CD4-positive, alpha-beta T cell treated with Interleukin-4 for 1 hour (primary cell): Measurements from ENCODE around the gene WDR5.
A peak's percentile ranks its signal among the peaks of the same experiment; 100 is the strongest.

ENCODE experiments used
- DNase-seq, 2 donors: peaks; one replicate each; pipeline ENCODE4 v3.0.0-alpha.2; 2020 to 2022

The WDR5 gene

DNA sequence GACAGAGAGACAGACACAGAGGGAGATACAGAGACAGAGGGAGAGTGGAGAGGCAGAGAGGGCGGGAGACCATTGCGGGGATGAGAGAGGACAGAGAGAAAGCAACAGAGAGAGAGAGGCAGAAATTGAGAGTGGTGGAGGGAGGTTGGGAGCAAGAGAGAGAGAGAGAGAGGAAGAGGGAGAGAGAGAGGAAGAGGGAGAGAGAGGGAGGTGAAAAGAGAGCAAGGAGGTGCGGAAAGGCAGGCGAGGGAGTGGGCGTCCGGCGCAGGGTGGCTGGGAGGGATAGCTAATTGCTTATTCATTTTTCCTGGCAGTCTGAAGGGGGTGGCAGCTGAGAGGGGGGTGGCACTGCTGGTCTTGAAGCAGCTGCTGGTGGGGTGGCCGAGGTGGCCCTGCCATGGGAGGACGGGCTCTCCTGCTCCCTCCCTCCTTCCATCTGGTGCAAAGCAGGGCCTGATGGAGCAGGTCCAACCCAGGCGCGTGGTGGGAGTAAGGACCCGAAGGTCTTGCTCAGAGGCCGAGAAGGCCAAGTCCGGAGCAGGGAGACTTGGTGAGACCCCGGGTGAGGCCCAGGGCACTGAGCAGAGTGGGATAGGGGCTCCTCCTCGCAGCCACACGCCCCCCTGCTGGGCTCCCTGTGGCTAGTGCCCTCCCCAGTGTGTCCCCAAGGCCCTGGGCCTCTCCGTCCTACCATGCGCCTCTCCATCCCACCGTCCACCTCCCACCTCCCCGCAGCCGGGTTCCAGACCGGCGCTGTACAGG lies 53.8 kb downstream of the WDR5 start:
- DNase-seq: no peak

DNA sequence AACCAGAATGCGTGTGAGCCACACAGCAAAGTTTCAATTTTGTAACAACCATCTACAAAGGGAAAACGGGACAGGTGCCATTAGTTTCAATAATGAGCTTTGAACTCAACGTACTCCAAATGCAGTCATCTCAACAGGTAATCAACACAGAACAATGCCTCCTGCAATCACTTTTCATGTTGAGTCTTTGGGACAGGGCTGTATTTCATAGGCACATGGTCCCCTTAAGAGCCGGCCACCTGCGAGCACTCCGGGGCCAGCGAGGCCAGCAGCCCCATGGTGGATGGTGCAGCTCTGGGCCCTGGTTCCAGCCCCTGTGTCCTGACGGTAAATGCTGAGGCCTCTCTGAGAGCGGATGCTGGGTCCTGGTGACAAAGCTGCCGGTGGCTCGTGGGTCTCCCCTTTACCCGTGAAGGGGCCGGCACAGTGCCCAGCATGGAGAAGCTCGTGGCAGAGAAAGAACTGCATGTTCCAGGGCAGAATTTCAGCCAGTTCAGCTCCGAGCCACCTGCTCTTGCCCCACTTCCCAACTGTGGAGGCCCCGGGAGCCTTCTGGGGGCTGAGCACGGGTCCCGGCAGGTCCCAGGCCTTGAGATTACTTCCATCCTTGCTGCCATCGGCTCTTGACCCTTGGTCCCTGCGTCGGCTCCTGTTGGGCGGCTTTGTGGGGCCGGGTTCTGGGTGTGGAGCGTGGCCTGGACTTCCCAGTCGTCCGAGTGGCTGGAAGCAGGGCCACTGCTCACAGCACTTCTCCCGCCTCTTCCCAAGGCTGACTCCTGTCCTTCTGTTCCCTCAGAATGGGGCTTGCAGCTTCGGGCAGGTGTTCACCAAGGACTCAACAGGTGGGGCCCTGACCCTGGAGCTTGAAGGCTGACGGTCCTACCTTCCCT lies 54.6 kb downstream of the WDR5 start:
- no peak for DNase-seq

DNA sequence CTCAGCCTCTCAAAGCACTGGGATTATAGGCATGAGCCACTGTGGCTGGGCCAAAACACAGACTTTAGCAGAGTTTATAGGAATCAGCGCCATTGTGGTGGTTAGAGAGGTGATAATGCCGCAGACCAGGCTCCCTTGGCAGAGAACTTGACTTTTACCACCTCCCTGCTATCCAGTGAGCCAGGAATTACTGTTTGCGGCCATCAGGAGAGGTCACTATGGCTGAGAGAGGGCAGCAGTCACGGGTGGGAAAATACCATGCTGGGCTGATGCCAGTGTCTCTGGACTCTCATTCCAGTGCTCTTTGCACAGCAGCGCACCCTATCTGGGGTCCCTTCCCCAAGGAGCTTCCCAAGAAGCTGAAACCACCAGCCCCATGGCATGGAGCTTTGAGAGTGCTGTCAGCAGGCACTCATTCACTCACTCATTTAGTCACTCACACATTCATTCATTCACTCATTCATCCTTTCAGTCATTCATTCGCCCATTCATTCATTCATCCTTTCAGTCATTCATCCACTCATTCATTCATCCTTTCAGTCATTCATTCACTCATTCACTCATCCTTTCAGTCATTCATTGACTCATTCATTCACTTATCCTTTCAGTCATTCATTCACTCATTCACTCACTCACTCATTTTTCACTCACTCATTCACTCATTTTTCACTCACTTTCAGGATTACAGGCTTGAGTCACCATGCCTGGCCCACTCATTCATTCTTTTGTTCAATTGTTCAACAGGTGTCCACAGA lies 55.8 kb downstream of the WDR5 start:
- DNase-seq: no peak

DNA sequence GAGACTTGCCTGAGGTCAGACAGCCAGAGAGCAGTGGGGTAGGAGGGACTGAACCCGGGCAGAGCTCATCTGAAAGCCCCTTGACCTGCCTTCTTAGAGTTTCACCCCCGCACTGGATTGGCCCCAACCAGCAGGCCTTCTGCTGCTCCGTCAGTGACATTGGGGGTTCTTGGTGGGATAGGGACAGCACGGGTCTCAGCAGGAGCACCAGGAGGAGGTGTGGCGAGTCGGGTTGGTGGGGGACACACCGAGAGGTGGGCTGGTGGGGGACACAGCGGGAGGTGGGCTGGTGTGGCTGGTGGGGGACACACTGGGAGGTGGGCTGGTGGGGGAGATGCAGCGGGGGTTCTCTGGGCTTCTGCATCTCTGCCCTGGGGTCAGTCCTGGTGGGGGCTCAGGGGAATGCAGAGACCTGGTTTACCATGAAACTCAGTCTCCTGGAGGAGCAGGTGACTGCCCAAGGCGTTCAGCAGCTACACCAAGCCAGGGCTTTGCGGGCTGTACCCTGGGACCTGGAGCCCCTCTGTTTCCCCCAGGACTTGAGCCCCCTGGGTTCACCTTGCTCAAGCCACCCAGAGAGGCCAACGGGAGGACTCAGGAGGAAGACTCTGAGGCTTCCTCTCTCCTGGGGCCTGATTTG lies 56.5 kb downstream of the WDR5 start:
- DNase-seq: no peak

DNA sequence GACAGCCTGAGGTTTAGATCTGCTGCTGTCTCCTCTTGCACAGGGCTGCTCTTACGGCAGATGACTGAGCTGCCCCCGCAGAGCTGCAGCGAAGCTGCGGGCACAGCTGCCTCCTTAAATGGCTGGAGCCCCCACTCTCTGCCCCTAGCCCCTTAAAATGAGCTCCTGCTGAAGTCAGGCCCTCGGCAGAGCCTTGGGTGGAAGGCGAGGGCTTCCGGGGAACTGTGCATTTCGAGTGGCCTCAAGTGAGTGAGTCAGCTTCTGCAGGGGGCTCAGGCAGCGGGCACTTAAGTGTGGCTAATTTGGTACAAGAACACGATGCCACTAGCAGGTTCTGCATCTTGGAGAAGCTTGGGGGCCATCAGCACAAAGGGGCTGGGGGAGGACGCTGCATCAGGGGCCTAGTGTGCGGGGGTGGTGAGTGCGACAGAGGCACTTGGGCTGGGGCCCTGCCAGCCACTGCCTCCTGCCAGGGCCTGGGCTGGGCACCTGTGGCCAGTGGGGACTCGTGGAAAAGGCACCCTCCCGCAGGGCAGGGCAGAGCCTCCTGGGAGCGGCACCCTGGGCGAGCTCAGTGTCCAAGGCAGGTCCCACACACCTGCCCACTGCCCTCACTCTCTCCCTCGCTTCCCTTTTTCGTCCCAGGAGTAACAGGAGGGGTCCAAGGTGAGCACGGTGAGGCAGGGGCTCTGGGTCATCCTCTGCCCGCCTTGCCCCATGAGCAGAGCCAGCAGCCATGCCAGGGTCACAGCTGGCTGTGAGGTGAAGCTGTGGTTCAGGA lies 57.3 kb downstream of the WDR5 start:
- DNase-seq: no peak

DNA sequence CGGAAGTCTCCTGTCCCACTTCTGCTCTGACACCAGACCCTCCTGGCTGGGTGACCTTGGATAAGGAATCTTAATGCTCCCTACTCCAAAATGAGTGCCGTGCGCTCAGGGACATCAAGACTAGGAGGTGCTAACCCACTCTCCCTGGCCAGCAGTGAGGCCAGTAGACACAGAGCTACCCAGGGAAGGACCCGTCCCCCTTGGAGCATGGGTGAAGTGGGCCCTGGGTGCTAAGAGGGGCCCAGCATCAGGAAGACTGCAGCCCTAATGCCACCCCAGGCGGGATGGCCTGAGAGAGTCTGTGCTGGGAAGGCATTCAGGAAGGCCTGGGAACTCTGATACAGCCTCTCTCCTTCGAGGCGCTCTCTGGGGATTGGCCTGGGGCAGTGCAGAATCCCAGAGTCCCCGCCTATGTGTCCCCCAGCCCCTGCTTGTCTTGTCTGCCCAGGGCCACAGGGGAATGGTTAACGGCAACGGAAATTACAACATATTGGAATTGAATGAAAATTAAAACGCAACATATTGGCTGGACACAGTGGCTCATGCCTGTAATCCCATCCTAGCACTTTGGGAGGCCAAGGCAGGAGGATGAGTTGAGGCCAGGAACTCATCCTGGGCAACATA lies 58.1 kb downstream of the WDR5 start:
- DNase-seq: no peak

DNA sequence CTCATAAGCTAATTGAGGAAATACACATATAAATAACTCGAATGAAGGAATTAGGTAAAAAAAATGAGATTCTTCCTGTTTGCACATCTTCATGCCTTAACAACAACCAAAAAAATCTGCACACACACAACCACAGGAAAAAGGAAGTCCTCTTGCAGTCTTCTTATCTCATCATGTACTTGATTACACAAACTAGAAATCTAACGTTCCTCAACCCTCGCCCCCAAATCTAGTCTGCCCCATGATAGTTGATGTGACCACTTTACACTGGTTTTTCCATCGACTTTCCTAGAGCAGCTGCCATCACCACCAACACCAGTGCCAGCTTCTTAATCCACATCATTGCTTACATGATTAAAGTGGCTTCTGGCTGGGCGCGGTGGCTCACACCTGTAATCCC lies 59.7 kb downstream of the WDR5 start:
- DNase-seq: peak in 1 of 2 donors; percentile 28

DNA sequence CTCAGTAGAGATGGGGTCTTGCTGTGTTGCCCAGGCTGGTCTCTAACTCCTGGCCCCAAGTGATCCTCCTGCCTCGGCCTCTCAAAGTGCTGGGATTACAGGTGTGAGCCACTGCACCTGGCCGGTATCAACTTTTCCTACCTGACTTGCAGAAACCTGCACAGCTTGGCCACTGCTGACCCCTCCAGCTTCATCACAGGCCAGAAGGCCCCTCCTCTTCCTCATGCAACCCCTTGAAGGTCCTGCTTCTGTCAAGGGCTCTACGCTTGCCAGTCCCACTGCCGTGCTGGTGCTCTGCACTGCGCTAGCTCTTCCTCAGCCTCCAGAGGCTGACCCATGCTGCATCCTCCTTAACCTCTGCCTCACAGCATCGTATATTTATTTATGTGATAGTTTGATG lies 61.0 kb downstream of the WDR5 start:
- DNase-seq: no peak

DNA sequence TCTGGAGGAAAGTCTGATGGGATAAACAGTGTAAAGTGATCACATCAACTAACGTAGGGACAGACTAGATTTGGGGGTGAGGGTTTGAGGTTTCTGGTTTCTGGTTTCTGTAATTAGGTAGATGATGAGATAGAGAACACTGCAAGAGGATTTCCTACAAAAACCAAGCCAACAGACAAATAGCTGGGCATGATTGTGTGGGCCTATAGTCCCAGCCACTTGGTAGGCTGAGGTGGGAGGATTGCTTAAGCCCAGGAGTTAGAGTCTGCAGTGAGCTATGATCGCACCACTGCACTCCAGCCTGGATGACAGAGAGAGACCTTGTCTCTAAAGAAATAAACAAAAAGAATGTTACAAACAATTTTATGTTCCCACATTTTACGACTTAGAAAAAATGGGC lies 62.9 kb downstream of the WDR5 start:
- DNase-seq: no peak

DNA sequence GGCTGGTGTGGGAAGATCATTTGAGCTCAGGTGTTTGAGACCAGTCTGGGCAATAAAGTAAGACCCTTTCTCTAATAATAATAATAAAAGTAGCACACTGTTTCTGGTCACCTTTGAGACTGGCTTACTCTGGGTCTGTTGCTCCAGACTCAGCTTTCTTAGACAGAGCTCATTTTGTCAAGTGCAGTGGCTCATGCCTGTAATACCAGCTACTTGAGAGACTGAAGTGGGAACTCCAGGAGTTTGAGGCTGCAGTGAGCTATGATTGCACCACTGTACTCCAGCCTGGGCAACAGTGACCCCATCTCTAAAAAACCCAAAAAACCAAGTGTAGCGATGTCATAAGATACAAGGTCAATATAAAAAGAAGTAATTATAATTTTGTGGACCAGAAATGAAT lies 64.8 kb downstream of the WDR5 start:
- no peak for DNase-seq

DNA sequence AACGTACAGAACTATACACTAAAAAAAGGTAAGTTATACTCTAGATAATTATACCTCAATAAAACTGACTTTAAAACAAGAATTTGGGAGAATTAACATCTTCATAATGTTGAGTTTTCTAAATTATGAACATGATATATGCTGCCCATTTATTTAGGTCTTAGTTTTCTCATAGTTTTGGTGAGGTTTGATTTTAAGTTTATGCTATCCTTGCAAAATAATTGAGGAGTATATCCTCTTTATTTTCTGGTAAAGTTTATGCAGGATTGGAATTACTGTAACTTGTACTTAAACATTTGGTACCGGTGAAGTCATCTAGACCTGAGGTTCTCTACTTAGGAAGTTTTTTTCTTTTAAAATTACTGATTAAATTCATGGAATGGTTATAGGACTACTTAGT lies 67.3 kb downstream of the WDR5 start:
- DNase-seq: no peak

DNA sequence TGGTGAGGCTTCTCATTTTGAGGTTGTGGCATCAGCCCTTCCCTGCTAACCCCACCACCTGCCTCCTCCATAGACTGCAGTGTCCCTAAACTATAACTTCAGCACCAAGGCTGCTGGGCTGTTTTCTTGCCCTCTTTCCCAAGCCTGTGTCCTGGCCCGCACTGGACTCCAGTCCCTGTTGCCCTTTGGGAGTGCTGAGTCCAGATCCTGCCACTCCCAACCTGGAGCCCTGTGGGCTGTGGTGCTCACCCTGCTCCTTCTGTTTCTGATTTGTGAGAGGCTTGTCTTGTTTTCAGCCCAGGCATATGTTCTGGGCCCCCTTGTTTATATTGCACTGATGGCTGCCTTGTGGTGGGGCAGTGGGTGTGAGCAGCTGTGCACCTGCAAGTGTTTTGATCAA lies 68.2 kb downstream of the WDR5 start:
- DNase-seq: no peak

DNA sequence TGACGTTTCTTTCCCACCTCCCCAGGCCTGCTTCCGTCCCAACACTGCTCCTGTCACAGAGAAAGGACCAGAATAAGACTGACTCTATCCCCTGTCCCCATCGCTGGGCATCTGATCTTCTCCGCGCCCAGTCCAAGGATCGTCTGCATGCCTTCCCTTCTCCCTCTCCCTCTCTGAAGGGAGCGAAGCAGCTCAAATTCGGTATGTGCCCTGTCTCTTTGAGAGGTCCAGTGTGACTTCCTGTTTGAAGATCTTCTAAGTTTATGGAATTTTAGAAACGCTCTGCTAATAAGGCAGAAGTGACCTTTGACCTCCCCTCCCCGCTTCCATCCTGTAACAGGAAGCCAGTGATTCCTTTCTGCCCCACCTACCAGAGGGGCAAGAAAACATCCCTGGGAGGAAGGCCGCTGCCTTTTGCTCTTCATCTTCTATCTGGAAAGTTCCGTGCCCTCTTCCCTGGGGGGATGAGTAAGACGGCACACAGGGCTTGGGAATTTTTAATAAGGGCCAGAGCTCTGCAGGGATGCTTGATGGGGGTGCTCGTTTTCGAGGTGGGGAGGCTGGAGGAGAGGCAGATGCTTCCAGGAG lies 69.2 kb downstream of the WDR5 start:
- no peak for DNase-seq

DNA sequence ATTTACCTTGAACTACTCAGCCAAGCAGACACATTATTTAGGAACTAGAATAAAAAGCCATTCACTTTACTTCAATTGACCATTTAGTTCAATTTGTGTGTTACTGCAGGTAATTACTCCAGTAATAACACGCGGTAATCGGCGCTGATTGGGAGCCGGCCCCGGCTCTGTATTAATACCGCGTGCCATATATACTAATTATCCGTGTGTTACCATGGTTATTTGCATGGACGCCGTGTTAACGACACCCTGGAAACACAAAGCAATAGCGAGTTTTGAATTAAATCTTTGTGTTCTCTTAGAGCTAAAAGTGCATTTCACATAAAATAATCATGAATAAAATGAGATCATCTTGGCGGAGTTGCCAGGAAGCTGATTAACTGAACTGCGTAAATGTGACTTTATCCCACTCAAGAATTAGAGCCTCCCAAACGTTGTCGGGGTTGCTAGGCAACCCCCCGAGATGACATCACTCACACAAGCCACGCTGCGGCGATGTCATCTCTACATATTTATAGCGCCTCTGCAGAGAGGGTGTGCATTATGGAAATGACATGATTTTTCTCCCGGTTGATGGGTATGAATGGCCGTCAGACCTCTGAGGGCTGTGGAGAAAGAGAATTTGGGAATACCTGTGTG lies 69.9 kb downstream of the WDR5 start:
- DNase-seq: no peak

DNA sequence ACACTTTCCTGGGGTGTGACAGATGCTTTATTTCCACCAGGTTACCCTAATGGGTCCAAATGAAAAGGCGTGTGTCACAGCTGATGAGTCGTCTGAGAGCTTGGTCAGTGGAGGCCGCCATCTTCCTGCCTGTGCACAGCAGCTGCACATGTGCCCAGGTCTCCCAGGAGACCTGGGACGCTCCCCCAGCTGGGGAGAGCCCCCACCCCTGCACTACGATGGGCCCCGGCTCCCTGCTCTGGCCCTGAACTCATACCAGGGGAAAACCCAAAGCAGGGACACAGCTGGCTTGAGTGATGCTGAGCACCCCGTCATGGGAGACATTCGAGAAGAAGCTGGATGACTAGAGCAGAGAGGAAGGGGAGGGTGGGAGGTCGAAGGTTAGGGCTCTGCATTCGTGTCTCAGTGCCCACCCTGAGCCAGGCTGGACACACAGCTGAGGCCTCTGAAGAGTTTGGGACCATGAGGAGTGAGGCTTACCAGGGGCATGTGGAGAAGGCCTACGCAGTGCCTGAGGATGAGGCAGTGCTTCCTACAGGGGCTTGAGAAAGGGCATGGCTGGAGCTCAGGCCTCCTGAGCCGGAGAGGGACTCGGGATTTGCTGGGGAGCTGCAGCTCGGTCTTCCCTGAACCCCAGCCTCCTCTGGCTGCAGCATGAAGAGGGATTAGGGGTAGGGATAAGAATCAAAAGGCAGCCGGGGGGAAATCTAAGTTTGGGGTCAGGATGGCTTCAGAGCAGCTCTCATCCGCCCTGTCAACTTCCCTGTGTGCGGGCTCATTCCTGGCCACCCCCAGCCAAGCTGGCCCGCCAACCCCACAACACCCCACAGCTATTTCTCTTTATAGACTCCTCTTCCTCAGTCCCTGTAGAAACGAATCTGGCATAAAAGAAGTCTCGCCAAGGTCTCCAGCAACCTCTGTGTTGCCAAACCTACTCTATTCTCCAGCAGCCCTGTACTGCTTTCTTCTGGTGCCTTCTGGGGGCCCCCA lies 70.7 kb downstream of the WDR5 start:
- DNase-seq: no peak

DNA sequence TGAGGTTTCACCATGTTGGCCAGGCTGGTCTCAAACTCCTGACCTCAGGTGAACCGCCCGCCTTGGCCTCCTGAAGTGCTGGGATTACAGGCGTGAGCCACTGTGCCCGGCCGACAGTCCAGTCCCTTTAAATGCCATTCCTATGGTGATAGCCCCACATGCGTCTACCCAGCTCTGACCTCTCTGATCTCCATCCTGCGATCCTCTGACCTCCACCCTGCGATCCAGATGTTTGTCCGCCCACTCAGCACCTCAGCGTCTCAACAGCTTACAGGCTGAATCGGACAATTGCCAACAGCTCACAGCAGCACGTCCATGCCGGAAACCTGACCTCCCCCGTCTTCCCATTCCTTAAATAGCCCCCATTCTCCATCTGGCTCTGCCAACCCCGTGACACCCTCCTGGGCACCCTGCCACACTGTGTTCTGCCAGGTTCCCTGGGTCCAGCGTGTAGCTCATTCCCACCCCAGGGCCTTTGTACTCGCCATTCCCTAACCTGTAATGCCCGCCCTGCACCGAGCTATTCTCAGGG lies 72.5 kb downstream of the WDR5 start:
- no peak for DNase-seq

DNA sequence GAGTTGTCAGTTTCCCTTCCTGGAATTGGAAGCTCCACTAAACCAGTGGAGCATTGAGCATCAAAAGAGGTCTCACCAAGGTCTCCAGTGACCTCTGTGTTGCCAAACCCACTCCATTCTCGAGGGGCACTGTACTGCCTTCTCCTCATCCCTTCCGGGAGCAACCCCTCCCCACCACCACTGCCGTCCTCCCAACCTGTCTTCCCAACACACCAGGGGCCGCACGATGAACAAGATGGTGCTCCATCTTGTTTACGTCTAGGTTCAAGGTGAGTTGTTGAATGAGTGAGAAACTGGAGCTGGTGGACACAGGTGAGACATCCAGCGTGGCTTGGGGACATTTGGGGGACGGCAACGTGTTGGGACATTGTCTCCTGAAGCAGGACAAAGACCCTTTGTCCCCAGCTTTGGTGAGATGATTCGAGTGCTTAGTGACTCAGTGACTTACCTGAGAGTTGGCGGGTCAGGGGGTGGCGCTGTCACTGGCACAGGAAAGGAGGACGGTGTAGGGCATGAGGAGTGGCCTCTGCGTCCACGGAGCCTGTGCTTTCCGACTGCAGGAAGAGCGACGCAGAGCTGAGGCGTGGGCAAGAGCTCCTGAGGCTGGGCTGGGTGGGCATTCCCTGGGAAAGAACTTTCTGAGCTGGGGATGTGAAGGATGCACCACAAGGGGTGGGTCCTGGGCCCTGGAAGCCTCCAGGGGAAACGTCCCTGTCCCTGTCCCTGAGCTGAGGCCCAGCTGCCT lies 73.3 kb downstream of the WDR5 start:
- no peak for DNase-seq
